PC-9 (cell line): Measurements from ENCODE around the gene DCTD. TPM values are rescaled to one million over a fixed set of nuclear protein-coding genes. Genes with fewer than 3 reads are reported as not detected.

Experiments used
- BruUV-seq: library from RNA; stranded (reverse); fragments of 400-500 nt; replicated peaks from 2 replicates; lab custom pipeline; 2021; lab: Mats Ljungman, UMichigan
- CTCF ChIA-PET: fragments of 300-600 bp; sonication (Branson Sonifier 250); formaldehyde crosslinking; loops from one replicate; lab custom pipeline; 2022; ENCODE audit warnings: antibody characterized with exemption; lab: Charles Lee
- POLR2A ChIA-PET: fragments of 300-600 bp; sonication (Branson Sonifier 250); formaldehyde crosslinking; loops from one replicate; lab custom pipeline; 2022; ENCODE audit warnings: antibody characterized with exemption; ENCODE audit not compliant: unreplicated experiment; lab: Charles Lee
- DNase-seq, 2 experiments: peaks; one replicate each; pipeline versions ENCODE4 v3.0.0 to v3.0.0-alpha.2; 2015 to 2022; ENCODE audit warnings: mixed read lengths in 1 of 2
- H2AFZ ChIP-seq: fragments of 200-600 bp; sonication (generic); 2 replicates; pipeline ENCODE4 v1.8.1; 2017; ENCODE audit warnings: antibody characterized with exemption
- H3F3A ChIP-seq: fragments of 200-600 bp; sonication (generic); 2 replicates; pipeline ENCODE4 v1.8.1; 2017; ENCODE audit warnings: antibody characterized with exemption, mild to moderate bottlenecking, low read depth; ENCODE audit not compliant: insufficient read depth
- H3K27ac ChIP-seq: fragments of 200-600 bp; sonication (generic); 2 replicates; pipeline ENCODE4 v1.6.1; 2016; ENCODE audit warnings: mixed run types
- H3K27me3 ChIP-seq: fragments of 200-600 bp; sonication (generic); 2 replicates; pipeline ENCODE4 v1.6.1; 2016; ENCODE audit warnings: low read depth, mixed run types; ENCODE audit not compliant: insufficient read depth
- H3K36me3 ChIP-seq: fragments of 200-600 bp; sonication (generic); 2 replicates; pipeline ENCODE4 v1.6.1; 2016; ENCODE audit warnings: low read depth, mixed run types
- H3K4me1 ChIP-seq: fragments of 200-600 bp; sonication (generic); replicated peaks from 2 replicates; pipeline ENCODE4 v1.6.1; 2016; ENCODE audit warnings: mixed run types; ENCODE audit not compliant: insufficient read depth
- H3K4me2 ChIP-seq: fragments of 200-600 bp; sonication (generic); 2 replicates; pipeline ENCODE4 v1.6.1; 2017; ENCODE audit warnings: mixed run types
- H3K4me3 ChIP-seq: fragments of 200-600 bp; sonication (generic); 2 replicates; pipeline ENCODE4 v1.6.1; 2016; ENCODE audit warnings: mixed run types
- H3K79me2 ChIP-seq: fragments of 200-600 bp; sonication (generic); 2 replicates; pipeline ENCODE4 v1.6.1; 2017; ENCODE audit warnings: low read depth, mixed run types
- H3K9me2 ChIP-seq: fragments of 200-600 bp; sonication (generic); 2 replicates; pipeline ENCODE4 v1.8.1; 2017; ENCODE audit warnings: mild to moderate bottlenecking; ENCODE audit not compliant: insufficient read depth
- H3K9me3 ChIP-seq: fragments of 200-600 bp; sonication (generic); 2 replicates; pipeline ENCODE4 v1.8.1; 2016; ENCODE audit warnings: low read depth; ENCODE audit not compliant: insufficient read depth
- H4K20me1 ChIP-seq: fragments of 200-600 bp; sonication (generic); 2 replicates; pipeline ENCODE4 v1.8.1; 2017; ENCODE audit not compliant: insufficient read depth
- CTCF ChIP-seq: fragments of 200-600 bp; sonication (generic); conservative IDR thresholded peaks from 2 replicates; pipeline ENCODE4 v1.6.1; 2017; ENCODE audit warnings: mixed run types, antibody characterized with exemption, mild to moderate bottlenecking, moderate library complexity
- EZH2 ChIP-seq: fragments of 200-600 bp; sonication (generic); IDR thresholded peaks from 2 replicates; pipeline ENCODE4 v1.8.0; 2017; ENCODE audit warnings: antibody characterized with exemption, low read depth
- intact Hi-C: fragments of 100-400 bp; cut with micrococcal nuclease; formaldehyde crosslinking; loops from one replicate; pipeline ENCODE4 v1.10.0; 2022; ENCODE audit not compliant: unreplicated experiment
- total RNA-seq: library from RNA; stranded (reverse); gene quantifications from 2 replicates; pipeline ENCODE4 v1.2.3, GENCODE V29; 2021

Gene DCTD
- total RNA-seq, 1 experiment from 2014 or later = 116 TPM

DNA sequence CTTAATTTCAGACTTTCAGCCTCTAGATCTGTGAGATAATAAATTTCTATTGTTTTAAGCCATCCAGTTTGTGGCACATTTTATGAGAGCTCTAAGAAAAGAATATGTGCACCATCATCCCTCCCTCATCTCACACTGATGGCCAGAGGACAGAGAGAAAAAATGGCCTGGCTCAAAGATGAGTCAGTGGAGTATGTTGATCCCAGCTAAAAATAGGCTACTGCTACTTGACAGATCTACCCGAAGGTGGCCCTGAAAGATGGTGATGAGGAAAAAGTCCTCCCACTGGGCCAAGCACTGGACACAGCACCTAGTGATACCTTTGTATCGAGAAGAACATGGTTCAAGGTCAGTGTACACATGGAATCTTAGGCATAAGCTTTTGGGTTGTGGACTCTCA lies 38.2 kb upstream of the DCTD start:
- H2AFZ ChIP-seq = no peak overlapping the region

DNA sequence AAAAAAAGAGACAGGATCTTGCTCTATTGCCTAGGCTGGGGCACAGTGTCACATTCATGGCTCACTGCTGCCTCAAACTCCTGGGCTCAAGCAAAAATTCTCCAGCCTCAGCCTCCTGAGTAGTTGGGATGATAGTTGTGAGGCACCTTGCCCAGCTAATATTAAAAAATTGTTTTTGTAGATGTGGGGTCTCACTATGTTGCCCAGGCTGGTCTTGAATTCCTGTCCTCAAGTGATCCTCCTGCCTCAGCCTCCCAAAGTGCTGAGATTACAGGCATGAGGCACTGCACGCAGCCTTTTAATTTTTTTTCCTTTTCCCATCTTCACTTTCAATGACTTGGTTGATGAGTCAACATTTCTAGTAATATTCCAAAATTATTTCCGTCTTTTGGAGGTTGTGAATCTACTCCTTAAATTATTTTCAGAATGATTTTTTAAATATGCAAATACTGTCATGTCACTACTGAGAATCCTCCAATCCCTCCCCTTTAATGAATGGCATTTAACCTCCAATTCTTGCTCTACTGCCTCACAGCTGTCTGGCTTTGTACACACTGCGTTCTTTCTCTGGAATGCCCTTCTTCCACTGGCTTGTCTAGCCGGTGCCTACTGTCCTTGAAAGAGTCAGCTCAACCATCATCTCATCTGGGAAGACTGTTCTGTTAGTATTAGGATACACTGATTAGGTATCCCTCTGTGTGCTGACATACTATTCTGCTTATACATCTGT lies 27.5 kb upstream of the DCTD start:
- Histone ChIP-seq H2AFZ (no peak overlapping the region), H4K20me1 (no peaks in the 10 kb centered on the region), H3K27ac (no peak overlapping the region), H3K79me2 (no peaks in the 10 kb centered on the region), H3K4me3 (no peak overlapping the region), H3K9me2 (no peaks in the 10 kb centered on the region), H3K4me2 (no peak overlapping the region), H3K9me3 (no peaks in the 10 kb centered on the region), H3F3A (no peaks in the 10 kb centered on the region), H3K36me3 (no peaks in the 10 kb centered on the region), H3K4me1 (no peaks in the 10 kb centered on the region), H3K27me3 (peaks cover 6% of the 10 kb centered on the region; the same call in 1 of the 2 replicates)
- no peak for TF ChIP-seq CTCF
- TF ChIP-seq EZH2 = no peak
- POLR2A ChIA-PET = no interaction called here
- no TSS peak for BruUV-seq
- intact Hi-C loops = no loop called here
- CTCF ChIA-PET = no interaction called here
- DNase-seq = no peak

More for the DNA sequence above, 38.2 kb upstream of the DCTD start:
- DNase-seq = no peak
- H3K4me3 ChIP-seq = no peak overlapping the region
- no peaks in the 10 kb centered on the region for H4K20me1 ChIP-seq
- H3K9me3 ChIP-seq = no peaks in the 10 kb centered on the region
- H3K27ac ChIP-seq = no peak overlapping the region
- H3K27me3 ChIP-seq = no peaks in the 10 kb centered on the region
- BruUV-seq = no TSS peak
- no peaks in the 10 kb centered on the region for H3K4me1 ChIP-seq
- ChIA-PET POLR2A (no interaction called here), CTCF (no interaction called here)
- no peaks in the 10 kb centered on the region for H3K9me2 ChIP-seq
- TF ChIP-seq CTCF (no peak), EZH2 (no peak)
- H3K36me3 ChIP-seq = no peaks in the 10 kb centered on the region
- no peaks in the 10 kb centered on the region for H3F3A ChIP-seq
- intact Hi-C loops = no loop called here
- H3K79me2 ChIP-seq = no peaks in the 10 kb centered on the region
- H3K4me2 ChIP-seq = no peak overlapping the region

DNA sequence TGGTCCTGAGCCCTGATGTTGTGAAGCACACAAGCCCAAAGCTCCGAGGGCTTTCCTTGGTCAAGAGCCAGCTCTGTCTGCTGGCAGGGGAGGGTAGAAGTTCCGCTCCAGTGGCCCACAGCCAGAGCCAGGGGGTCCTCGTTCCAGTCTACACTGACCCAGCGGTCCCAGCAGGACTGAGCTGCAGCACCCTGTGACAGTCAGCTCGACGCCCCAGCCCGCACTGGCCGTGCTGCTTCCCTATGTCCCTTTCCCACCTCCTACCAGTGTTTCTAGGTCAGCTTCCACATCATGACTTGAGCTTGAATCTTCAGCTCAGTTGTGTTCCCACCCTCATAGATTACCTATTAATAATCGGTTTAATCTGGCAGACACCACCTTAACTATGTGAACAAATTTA lies 22.5 kb upstream of the DCTD start:
- H3F3A ChIP-seq = no peaks in the 10 kb centered on the region
- POLR2A ChIA-PET = no interaction called here
- CTCF ChIA-PET = interaction anchor here (1.3 kb wide), 1 partner anchor 317 kb away, joined by 6 read pairs; no protein-coding TSS in a partner anchor
- no peak overlapping the region for H3K27ac ChIP-seq
- H4K20me1 ChIP-seq = no peaks in the 10 kb centered on the region
- H3K9me2 ChIP-seq = no peaks in the 10 kb centered on the region
- H2AFZ ChIP-seq = no peak overlapping the region
- H3K4me1 ChIP-seq = no peaks in the 10 kb centered on the region
- H3K4me3 ChIP-seq = no peak overlapping the region
- no peaks in the 10 kb centered on the region for H3K79me2 ChIP-seq
- intact Hi-C loops = loop anchor here (5.0 kb wide), 1 partner anchor 463 kb away; no protein-coding TSS in a partner anchor
- no peaks in the 10 kb centered on the region for H3K36me3 ChIP-seq
- DNase-seq = no peak
- H3K9me3 ChIP-seq = no peaks in the 10 kb centered on the region
- no TSS peak for BruUV-seq
- no peak overlapping the region for H3K4me2 ChIP-seq
- no peak for TF ChIP-seq EZH2
- TF ChIP-seq CTCF = no peak
- H3K27me3 ChIP-seq = peaks cover 6% of the 10 kb centered on the region; the same call in 1 of the 2 replicates
